ENCODE results near the gene ANKRD12.
"Not testable (repeated sequence)": the region's sequence is repeated elsewhere in the genome, so short reads cannot be mapped to it uniquely, and the experiment has no call there.

Gene ANKRD12

GRCh38 chr18:9147440-9148202 lies 11.0 kb downstream of the ANKRD12 start:
- DNase-seq, result peak; percentile 8

- no peak for DNase-seq
Observed at GRCh38 chr18:9148203-9148552, 11.6 kb downstream of the ANKRD12 start.

GRCh38 chr18:9150121-9150520 lies 13.5 kb downstream of the ANKRD12 start:
- DNase-seq, result no peak

GRCh38 chr18:9153256-9153655 lies 16.7 kb downstream of the ANKRD12 start:
- no peak for DNase-seq

GRCh38 chr18:9156604-9157249 lies 20.1 kb downstream of the ANKRD12 start:
- no peak for DNase-seq

GRCh38 chr18:9157806-9158205 lies 21.2 kb downstream of the ANKRD12 start:
- no peak for DNase-seq

- DNase-seq, result no peak
Observed at GRCh38 chr18:9160014-9160413, 23.4 kb downstream of the ANKRD12 start.

- not testable (repeated sequence) for DNase-seq
Observed at GRCh38 chr18:9162663-9163062, 26.1 kb downstream of the ANKRD12 start.

GRCh38 chr18:9164149-9164548 lies 27.6 kb downstream of the ANKRD12 start:
- not testable (repeated sequence) for DNase-seq

GRCh38 chr18:9165883-9166282 lies 29.3 kb downstream of the ANKRD12 start:
- DNase-seq, result not testable (repeated sequence)

- not testable (repeated sequence) for DNase-seq
Observed at GRCh38 chr18:9169515-9169914, 32.9 kb downstream of the ANKRD12 start.

- DNase-seq, result not testable (repeated sequence)
Observed at GRCh38 chr18:9171919-9172318, 35.3 kb downstream of the ANKRD12 start.

GRCh38 chr18:9172506-9173127 lies 36.0 kb downstream of the ANKRD12 start:
- DNase-seq, result no peak

- DNase-seq, result no peak
Observed at GRCh38 chr18:9173770-9174233, 37.2 kb downstream of the ANKRD12 start.

- DNase-seq, result no peak
Observed at GRCh38 chr18:9174302-9174701, 37.7 kb downstream of the ANKRD12 start.

- DNase-seq, result no peak
Observed at GRCh38 chr18:9175115-9175514, 38.5 kb downstream of the ANKRD12 start.

GRCh38 chr18:9177031-9177430 lies 40.5 kb downstream of the ANKRD12 start:
- DNase-seq, result no peak

- DNase-seq, result no peak
Observed at GRCh38 chr18:9177466-9177865, 40.9 kb downstream of the ANKRD12 start.

GRCh38 chr18:9178557-9178956 lies 42.0 kb downstream of the ANKRD12 start:
- DNase-seq, result no peak

- no peak for DNase-seq
Observed at GRCh38 chr18:9181275-9181674, 44.7 kb downstream of the ANKRD12 start.

GRCh38 chr18:9182852-9183399 lies 46.3 kb downstream of the ANKRD12 start:
- no peak for DNase-seq

- DNase-seq, result no peak
Observed at GRCh38 chr18:9184998-9185613, 48.5 kb downstream of the ANKRD12 start.

Data from NCI-H1436 (cell line).